ENCODE data around the gene MAP7D3. TPM values are rescaled to one million over a fixed set of nuclear protein-coding genes. Genes with fewer than 3 reads are reported as not detected.

MAP7D3 gene
- polyA plus RNA-seq, 4 donors, result 15.4 to 19.2 (median 16.8) TPM

DNA sequence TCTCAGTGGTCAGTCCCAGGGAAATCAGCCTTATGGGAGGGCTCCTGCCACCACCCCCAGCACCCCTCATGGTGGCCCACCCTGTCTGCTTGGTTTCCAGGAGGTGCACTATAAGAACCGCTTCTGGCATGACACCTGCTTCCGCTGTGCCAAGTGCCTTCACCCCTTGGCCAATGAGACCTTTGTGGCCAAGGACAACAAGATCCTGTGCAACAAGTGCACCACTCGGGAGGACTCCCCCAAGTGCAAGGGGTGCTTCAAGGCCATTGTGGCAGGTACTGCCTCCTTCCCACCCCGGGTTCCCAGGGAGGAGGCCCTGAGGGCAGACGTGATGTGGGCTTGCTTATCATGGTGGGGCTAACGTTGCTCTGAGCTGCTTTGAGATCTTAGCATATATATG is 44.3 kb downstream of the MAP7D3 start:
- no peak for DNase-seq (ENCODE audit: low read depth in 4 of 4, low spot score in 3 of 4)

DNA sequence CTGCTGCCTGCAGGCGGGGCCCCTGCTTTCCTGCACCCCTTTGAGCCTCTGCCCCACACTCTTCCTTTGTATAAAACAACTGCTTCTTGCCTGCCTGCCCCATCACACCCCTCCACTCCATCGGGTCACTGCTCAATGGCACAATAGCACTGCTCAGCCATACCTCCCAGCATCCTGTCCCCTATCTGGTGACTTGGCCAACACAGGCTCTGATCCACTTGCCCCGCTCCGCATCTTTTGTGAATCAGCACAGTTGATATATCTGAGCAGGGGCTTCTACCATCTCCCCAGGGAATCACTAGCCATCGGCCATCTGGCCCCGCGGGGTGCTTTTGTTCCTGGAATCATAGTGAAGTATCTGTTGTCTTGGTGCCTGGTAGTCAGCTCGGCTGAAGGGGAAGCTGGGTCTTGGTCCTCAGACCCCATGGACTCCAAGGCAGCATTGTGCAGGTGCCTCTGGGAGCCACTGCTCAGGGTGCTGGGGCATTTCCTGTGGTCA is 45.3 kb downstream of the MAP7D3 start:
- DNase-seq (ENCODE audit: low read depth in 4 of 4, low spot score in 3 of 4), result no peak

DNA sequence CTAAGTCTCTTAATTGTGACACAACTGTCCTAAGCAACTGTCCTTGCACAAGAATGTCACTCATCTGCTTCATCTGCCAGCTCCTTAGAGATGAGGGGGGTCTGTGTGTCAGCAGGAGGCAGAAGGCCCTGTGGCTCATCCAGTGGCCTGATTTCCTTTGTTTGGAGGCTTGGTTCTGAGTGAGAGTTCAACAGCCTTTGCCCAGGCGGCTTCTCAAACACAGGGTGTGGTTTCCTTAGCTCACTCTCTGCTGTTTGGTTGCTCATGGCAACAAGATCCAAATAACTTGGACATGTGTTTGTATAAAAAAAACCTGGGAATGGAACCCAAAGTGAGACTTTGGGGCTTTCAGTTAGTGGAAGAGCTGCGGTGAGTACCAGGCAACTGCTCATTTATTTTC is 46.6 kb downstream of the MAP7D3 start:
- DNase-seq (ENCODE audit: low read depth in 4 of 4, low spot score in 3 of 4), result no peak

DNA sequence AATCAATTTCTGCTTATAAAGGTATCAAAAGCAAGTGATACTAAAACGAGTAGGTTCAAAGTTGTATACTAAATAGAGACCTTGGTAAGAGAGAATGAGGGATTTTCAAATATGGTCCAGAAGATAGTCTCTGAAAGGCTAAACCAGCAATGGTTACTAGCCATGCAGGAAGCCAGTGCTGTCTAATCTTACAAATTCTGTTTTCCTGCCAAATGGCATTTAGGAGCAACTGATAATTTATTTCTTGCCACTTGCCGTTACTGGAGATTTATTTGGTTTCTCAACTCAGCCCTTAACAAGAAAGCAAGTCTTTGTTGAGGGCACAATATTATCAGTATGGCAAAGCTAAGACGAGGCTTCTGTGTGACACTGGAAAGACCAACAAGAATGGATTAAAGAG is 47.2 kb downstream of the MAP7D3 start:
- DNase-seq (ENCODE audit: low read depth in 4 of 4, low spot score in 3 of 4), result no peak

DNA sequence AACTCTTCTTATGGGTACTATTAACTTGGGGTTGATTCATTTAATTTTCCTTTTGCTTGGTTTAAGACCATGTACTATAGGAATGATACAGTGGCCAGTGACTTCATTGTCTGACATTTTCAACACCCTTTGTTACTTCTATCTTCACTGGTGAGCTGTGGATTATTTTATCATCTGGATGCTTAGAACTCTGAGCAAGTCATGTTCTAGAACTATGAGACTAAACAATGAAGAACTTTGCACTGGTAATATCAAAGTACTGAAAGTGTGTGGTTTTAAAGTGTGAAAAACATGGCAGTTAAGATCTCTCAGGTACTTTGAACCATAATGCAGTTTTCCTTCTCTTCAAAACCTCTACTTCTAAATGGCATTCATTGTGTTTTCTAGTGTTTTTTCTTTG is 47.8 kb downstream of the MAP7D3 start:
- DNase-seq (ENCODE audit: low read depth in 4 of 4, low spot score in 3 of 4), result no peak

DNA sequence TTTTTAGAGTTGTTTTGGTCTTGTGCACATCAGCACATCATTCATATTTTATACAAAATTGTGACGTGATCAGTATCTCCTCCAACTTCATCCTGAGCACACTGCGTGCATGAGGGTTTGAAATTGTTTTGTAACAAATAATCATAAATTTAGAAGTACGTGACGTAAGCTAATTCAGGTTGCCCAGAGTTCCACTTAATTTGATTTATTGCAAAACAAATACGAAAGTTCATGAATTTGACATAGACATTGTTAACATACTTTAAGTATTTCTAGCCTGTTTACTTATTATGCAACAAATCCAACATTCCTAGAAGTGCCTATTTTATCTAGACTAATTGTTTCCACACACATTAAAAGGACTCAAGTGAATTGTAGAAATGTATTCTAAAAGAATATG is 48.3 kb downstream of the MAP7D3 start:
- no peak for DNase-seq (ENCODE audit: low read depth in 4 of 4, low spot score in 3 of 4)

DNA sequence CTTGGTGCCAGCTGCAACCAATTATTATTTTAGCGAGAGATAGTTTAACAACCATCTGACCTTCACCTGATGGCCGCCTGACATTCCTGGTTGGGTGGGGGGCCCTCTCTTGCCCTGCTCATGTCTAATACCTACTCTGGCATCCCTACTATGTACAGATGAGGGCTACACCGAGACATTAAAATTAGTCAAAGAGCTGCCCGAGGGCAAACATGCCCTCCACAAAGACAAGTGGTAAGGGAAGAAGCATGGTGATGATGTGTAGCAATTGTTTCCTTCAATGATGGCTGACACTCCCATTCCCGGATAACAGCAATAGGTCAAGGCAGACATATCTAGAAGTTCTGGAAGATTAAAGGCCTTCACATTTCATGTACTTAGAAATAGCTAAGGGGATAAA is 49.6 kb downstream of the MAP7D3 start:
- DNase-seq (ENCODE audit: low read depth in 4 of 4, low spot score in 3 of 4), result no peak

DNA sequence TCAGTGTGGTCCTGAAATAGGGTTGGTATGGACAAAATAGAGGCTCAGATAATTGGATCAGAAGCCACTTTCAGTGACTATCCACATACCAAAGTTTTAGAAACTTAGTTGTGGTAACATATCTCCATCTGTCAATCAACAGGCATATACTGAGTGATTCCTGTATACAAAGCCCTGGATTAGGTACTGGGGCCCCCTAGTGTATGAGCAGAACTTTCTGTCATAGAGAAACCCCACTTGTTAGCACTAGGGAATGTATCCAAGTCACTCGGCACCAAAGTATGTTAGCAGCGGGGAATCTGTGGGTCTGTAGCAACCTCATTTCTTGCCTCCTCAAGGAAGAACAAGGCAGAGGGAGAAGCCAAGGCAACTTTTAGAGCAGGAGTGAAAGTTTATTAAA is 50.7 kb downstream of the MAP7D3 start:
- DNase-seq (ENCODE audit: low read depth in 4 of 4, low spot score in 3 of 4), result no peak

DNA sequence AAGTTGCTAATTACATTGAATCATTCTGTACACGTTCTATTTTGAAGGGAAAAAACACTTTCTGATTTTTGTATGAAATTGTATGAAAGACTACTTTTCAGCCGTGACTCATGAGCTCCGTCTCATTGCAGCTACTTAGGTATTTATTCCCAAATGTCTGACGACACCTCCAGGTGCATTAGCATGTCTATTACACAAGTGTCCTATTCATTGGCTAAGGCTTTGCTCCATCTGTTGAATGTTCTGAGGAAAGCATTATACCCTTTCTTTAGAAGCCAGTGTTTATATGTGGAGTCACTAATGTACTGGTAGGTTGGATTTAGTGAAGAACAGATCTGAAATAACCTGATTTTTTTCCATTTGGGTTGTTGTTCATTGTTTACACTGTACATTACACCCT is 51.8 kb downstream of the MAP7D3 start:
- no peak for DNase-seq (ENCODE audit: low read depth in 4 of 4, low spot score in 3 of 4)

DNA sequence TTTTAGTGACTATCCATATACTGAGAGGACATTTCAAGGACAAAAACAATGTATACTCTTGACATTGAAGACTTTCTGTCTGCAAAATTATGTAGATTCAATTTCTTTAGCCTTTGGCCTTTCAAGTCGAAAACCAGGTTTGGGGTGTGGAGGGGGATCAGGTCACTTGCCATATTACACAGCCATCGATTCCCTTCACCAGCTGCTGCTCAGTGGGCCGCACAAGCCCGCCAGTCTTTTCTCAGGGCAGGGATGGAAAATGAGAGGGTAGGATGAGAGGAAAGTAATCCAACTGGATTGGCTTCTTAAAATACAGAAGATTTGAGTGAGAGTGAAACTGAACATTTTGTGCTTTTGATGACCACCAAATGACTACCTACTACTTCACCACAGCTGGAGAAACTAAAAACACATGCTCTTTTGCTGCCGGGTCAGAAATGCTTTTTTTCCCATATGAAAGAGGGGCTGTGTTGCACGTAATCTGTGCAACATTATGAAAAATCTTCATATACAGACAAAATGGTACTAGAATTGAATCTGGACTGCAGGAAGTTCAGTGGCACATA is 52.4 kb downstream of the MAP7D3 start:
- DNase-seq (ENCODE audit: low read depth in 4 of 4, low spot score in 3 of 4), result no peak

DNA sequence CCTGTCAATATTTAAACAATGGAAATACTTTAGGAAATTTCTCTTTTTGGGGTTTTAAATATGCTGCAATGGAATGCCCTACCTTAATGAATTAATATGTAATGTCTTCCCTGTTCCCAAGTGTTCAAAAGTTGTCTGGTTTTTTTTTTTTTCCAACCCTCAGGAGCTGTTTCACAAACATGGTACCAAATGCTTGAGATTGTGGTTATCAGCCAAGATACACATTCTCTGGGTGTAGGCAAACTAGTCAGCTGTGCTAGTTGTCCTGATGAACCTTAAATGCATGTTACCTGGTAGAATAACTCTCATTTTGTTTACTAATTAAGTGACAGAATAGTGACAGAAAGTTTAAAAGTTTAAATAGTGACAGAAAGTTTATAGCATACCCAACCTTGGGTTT is 53.2 kb downstream of the MAP7D3 start:
- DNase-seq (ENCODE audit: low read depth in 4 of 4, low spot score in 3 of 4), result no peak

DNA sequence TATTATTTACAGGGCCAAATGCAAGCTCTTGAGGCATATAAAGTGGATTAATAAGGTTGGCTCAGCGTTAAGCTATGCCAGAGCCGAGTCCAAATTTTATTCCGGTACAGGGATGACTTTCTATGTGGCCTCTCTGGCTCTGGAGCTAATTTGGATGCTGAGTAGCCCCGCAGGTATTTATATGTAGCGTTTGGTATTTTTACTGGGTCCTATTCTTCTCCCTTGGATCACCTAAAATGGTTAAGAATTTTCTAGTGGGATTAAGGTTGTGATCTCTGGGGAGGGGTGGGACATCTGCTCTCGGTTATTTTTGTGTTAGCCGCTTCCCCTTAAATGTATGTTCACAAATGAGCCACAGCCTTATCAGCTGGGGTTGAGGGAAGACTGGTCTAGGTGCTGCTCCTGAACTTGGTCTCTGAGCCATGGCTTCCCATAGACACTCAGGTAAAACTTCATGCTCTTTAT is 54.5 kb downstream of the MAP7D3 start:
- DNase-seq (ENCODE audit: low read depth in 4 of 4, low spot score in 3 of 4), result no peak

DNA sequence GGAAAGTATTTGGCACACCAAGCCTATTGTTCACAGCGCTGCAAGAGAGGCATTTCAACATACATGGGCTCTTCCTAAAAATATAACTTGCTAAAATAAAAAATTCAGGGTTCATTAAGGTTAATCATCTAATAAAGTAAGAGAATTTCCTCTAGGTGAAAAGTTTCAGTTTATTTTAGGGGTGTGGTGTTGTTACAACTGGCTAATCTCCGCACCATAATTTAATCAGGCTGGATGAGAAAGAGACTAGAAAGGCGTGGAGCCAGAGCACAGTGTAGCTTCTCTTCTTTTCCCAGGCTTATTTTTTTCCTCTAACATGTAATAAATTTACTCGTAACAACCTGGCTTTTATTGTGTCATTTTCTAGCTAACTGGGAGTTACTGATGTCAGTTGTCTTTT is 56.0 kb downstream of the MAP7D3 start:
- DNase-seq (ENCODE audit: low read depth in 4 of 4, low spot score in 3 of 4), result no peak

DNA sequence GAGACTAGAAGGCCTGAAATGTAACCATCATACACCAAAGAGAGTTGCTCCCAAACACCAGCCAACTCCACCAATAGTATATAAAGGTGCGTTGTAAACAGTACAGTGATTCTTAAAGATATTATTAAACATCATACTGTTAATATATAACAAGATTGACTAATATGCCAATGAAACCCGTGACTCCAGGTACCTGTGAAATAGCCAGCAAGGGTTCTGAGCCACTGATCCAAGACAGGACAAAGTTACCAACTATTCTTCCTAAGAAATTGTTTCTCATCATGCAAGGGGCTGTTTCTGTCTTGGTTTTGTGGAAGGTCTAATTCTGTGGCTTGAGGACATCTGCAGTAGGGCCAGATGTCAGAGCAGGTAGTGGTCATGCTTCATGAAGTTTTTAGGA is 56.7 kb downstream of the MAP7D3 start:
- DNase-seq (ENCODE audit: low read depth in 4 of 4, low spot score in 3 of 4), result no peak

DNA sequence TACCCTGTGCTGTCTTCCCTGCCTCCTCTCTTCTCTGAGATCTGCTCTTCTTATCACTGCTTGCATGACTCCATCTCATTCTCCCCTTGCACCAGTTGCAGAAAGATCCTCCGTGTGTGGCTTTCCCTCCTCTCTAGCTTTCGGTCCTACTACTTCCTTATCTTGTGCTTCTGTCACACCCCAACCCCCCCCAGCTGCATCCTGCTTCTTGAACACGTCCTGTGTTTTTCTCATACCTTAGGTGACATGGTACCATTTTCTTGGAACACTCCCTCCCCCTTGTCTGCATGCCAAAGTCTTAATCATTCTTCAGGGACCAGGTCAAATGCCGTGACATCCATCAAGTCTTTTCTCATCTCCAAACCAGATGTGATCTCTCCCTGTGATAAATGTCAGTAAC is 57.4 kb downstream of the MAP7D3 start:
- no peak for DNase-seq (ENCODE audit: low read depth in 4 of 4, low spot score in 3 of 4)

DNA sequence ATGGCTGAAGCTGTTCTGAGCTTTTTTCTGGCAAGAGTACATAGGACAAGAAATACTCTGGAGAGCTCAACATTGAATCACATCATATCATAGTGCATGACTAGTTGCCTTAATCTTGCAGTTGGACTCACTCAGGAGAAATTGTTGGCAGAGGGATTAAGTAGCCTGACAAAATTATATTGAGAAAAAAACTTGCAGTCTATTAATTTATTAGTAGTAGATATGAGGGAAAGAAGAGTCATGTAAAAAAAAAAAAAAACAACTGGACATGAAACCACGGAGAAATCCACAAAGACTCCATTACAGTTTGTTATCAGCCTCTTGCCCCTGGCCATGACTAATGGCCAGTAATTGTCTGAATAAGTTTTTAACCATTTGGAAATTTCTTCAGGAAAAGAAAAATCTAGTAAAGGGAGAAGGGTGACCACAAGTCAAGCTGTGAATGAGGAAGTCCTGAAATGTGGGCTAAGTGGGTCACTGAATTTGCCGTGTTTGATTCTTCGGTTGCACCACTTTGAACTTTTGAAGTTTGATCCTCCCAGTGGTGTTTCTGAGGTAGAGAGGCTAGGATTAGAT is 58.3 kb downstream of the MAP7D3 start:
- DNase-seq (ENCODE audit: low read depth in 4 of 4, low spot score in 3 of 4), result no peak

DNA sequence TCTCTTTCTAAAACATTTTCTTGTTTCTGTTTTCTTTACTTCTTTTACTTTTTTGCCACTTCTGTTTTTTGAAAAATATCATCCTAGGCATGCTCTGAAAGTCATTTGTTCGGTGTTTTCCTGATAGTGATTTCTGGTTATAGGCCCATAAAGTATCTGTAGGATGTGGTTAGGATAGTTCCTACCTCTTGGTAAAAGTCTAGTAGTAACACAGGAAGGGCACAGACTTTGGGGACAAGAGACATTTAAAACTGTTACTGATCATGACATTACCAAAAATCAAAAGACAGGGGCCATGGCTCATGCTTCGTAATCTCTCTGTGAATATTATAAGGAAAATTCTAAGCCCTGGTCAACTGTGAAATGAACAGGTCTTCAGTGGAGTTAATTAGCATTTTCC is 59.1 kb downstream of the MAP7D3 start:
- DNase-seq (ENCODE audit: low read depth in 4 of 4, low spot score in 3 of 4), result no peak

DNA sequence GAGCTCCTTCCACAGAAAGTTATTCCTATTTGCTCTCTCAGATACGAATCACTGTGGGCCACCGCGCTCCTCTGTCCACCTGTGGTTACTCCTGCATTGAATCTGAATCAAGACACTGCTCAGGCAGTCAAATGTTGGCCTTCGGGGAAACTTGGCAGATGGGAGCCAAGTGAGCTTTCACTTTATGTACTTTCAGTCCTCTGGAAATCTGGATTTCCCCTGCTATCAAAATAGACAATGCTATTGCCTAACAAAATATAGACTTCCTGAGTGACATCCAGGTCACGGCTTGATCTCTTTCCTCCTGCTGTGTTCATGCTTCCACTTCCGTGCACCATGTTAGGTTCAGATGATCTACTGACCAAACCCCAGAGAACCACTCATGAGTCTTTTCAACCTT is 60.0 kb downstream of the MAP7D3 start:
- DNase-seq (ENCODE audit: low read depth in 4 of 4, low spot score in 3 of 4), result no peak

DNA sequence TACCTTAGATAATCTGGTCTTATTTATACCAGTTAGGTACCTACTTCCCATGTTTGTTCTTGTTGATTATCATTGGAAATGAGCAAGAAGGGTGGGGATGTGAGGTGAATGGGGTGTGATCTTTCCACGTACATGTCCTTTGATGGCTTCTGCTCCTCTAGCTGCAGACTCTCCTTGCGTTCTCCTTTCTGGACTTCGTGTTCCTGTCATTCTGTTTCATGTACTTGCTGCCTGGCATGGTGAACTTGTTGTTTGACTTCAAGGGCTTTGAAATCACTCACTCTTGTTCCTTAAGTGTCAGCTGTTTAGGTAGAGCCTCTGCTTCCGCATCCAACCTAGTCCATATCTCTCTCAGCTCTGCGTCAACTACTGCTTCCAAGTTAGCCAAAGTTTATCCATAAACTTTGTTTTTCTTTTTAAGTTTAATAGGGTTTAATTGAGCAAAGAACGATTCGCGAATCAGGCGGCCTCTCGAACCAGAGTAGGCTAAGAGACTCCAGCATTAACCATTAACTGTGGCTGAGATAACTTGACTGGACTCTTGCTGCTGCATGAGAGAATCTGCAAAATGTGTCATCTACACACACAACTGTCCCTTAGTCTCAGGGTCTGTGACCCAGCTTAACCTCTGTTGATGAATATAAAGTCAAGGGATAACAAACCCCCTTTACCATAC is 61.0 kb downstream of the MAP7D3 start:
- DNase-seq (ENCODE audit: low read depth in 4 of 4, low spot score in 3 of 4), result no peak

DNA sequence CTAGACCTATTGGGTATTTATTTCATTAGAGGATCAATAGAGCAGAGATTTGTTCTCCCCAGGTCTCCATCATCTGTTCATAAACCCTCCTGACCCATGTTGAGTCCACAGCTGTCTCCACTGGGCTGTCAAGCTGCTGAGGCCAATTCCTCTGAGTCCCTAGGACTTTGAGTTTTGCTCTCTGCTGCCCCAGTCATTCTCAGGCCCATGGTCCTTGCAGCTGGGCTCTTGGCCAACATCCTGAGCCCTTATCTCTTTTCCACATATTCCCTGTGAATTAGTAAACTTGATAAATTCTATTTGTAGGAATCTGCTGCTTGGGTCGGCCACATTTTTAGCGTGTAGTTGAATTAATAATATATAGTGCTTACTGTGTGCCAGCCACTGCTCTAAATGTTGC is 62.0 kb downstream of the MAP7D3 start:
- no peak for DNase-seq (ENCODE audit: low read depth in 4 of 4, low spot score in 3 of 4)

DNA sequence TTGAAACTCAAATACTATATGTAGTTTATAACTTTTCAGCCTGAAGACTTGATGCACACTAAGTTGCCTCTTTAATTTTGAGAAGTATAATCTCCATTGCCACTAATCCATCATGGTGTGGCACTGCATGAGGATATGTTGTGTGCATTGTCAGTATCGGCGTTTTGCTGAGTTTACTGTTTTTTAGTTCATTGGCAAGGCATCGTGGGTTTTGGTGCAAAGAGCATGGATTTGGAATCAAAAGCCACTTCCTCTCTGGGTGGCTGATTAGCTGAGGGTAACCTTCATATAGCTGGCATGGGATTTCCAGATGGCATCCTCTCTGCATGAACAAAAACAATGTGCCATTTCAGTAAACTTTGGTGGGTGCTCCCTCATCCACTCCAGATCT is 65.2 kb downstream of the MAP7D3 start:
- DNase-seq (ENCODE audit: low read depth in 4 of 4, low spot score in 3 of 4), result no peak

DNA sequence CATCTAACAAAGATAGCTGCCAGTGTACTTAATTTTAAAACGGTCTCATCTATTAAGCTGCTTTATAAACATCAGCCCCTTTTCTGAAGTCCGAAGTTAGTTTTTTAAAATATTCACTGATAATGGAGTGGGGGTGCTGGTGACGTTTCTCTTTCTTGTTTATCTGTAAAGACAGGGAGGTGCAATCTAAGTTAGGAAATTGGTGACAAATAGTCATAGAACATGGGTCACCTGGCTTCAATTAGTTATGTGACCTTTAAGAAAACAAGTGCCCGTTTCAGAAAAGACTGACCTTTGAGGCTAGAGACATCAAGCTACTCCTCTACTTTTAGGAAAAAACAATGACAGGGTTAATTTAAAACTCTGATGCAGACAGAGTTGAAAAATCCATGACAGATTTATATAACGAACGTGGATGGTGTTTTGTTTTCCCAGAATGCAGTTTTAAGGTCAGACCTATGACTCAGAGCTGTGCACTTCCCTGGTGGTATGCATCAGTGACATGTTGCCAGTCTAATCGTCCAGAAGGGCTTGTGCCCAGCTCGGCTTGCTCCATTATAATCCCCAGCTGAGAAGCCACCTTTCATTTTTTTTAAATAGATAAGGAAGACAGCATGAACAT is 65.7 kb downstream of the MAP7D3 start:
- no peak for DNase-seq (ENCODE audit: low read depth in 4 of 4, low spot score in 3 of 4)
